HG02943 (cell line): ENCODE results near the gene PSMD1.

Experiments
- ATAC-seq: cut with Tn5 transposase; IDR thresholded peaks from one replicate; pipeline ENCODE4 v1.9.1; 2021; ENCODE audit warnings: mild to moderate bottlenecking, low read depth, moderate library complexity; ENCODE audit not compliant: unreplicated experiment

PSMD1 gene

DNA sequence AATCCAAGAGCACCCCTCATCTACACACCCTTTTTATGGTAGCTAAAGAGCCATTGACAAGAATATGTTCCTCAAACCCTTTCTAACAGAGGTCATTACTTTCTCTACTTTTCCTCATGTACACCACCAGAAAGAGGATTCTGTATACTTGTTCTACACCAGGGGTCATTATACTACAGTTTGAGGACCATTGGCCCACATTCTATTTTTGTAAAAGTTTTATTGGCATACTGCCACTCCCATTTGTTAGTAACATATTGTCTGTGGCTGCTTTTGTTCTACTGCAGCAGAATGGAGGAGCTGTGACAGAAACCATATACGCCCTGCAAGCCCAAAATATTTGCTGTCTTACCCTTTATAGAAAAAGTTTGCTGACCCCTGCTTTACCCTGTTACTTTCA lies 53.9 kb downstream of the PSMD1 start:
- no peak for ATAC-seq

DNA sequence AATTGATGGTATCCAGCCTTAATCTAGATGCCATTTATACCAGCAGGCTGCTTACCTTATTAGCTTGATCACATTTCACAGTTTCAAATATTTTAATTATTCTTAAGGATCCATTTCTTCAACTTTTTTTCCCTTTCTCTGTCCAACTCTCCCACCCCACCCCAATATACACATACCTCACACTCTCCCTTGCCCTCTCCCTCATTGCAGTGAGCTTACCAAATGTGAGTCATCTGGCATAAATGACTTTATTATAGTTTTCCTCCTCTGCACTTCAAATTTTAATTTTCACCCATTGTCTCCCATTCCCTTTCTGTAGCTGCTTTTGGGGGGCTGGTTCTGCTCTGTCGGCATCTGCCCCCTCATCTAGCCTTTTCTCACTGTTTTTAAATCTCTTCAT lies 55.3 kb downstream of the PSMD1 start:
- ATAC-seq = no peak

DNA sequence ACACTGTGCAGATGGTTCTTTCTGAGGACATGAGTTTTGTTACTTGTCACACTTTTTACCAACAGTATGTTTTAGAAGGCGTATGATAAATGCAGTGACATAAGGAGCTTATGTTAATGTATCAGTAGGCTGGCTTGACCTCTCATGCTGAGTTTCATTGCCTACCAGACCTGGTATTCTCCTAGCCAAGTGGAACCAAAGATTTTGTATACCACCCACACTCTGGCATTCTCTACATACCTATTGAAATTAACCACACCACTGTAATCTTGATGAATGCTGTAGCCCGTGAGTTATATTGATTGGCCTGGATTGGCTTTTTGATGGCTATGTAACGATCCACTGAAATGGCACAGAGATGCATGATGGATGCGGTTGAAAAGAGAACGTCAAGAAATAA lies 56.8 kb downstream of the PSMD1 start:
- no peak for ATAC-seq

DNA sequence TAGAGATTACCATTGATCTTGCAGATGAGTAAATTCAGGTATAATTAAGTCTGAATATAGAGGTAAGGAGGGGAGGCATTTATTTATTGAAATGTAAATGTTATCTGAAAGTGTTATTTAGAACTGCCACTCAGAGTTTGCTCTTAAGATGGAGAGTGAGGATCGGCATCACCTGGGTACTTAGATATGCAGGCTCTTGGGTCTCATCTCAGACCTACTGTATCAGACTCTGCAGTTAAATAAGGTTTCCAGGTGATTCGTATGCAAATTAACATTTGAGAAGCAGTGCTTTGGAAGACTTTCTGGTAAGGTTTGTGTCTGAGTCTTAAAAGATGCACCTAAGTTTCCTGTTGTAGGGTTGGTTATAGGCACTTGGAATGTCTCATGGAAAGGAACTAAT lies 59.0 kb downstream of the PSMD1 start:
- no peak for ATAC-seq

DNA sequence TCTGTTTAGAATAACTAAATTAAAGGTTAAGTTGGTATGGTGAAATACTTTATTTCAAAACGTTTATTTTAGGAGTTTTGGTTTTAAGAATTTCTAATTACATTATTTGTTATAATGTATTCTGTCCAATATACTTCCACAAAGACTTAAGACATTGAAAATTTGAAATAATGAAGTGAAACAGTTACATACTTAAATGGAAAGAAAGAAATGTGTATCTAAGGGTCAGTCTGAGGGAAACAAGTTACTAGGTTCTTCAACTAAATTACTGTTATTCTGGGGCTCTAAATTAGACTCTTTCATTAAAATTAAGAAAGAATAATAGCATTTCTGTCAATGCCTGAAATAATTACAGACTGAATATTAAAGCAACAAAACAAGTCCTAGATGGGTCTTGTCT lies 60.5 kb downstream of the PSMD1 start:
- no peak for ATAC-seq

DNA sequence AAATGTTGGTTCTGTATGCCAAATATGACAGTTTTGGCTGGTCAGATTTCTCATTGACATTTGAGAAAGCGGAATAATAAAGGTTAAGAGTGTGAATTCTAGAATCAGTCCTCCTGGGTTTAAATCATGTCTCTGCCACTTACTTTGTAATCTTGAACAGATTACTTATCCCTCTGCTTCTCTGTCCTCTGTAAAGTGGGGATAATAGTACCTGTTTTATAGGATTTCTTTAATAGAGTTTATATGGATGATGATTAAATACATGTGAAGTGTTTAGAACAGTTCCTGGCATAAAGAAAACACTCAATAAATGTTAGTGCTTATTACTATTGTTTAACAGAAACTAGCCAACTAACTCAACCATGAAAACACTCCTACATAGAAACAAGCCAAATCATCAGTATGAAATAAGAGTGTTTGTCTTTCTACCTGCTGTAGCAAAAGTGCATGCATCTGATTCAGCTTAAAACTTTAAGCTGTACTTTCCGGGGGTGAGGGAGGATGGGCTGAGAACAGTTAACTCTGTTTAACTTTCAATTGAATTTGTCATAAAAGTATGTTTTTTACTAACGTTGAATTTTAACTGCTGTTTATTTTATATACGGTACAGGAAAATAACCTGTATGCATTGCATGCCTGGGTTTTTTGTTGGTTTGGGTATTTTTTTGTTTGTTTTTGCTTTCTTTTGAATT lies 61.4 kb downstream of the PSMD1 start:
- ATAC-seq = no peak

DNA sequence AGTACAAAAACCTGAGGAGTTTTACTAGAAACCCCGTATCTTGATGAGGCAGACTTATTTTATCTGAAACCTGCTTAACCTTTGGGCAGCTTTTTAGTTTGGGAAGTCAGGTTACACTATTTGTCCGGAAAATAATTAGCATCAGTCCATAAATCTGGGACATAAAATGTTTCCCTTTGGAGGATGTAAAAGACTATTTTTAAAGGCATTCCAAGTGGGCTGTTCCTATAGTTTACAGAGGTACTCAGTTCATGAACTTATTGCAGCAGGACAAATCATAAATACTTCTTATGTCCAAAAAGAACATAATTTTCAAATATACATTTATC lies 61.9 kb downstream of the PSMD1 start:
- no peak for ATAC-seq

DNA sequence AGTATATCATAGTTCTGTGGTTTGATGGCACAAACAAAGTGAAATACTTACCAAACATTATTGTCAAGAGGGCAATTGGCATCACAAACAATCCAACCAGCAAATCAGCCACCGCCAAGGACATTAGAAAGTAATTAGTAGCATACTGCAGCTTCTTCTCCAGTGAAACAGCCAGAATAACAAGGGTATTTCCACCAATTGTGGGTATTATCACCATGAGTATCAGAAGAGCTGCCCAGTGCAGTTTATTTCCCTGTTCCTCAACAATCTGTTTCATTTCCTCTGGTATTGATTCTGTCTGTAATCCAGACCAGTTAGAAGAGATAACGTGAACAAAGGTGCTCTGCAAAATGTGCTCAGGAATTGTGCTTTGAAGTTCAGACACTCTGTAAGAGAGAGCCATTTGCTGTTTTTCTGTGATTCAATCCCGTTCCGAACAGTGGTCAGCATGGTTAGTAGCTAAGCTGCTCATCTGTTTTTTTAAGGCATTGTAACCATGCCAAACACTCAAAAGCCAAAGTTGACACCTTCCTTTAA lies 66.8 kb downstream of the PSMD1 start:
- no peak for ATAC-seq

DNA sequence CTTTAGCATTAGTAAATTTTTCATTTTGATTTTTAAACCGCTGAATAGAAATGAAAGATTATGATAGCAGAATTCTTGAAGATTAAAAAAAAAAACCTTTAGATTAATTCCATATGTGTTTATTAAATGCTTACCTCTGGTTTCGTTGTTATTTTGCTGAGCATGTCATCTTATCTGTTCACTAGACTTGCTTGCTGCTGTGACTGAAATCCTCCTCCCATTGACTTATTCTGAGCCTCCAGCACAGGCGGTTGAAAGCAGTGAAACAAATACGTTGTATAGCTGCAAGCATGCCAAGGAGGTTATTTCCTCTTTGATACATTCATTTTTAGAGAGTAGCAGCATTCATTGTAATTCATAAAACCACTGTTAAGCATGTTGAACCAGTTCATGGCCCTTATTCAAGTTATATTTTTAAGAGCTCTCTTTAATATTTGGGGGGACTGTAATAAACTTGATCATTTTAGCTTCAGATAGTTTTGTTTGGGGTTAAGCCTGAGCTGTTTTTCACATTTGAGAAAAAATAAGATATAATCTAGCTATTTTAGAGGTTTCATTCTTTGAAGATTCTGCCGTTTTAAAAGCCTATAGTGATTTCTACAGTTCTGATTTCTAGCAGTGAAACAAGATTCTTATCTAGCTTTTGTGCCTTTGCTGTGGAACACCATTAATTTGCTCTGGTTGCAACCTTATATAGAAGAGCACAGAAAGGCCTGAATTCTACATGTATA lies 68.3 kb downstream of the PSMD1 start, which contains the start of gene HTR2B:
Gene HTR2B (minus strand): TSS at position 205 of the 731 bp plus-strand sequence. CDS start 1,278 bp downstream, outside the sequence.
- ATAC-seq = no peak

DNA sequence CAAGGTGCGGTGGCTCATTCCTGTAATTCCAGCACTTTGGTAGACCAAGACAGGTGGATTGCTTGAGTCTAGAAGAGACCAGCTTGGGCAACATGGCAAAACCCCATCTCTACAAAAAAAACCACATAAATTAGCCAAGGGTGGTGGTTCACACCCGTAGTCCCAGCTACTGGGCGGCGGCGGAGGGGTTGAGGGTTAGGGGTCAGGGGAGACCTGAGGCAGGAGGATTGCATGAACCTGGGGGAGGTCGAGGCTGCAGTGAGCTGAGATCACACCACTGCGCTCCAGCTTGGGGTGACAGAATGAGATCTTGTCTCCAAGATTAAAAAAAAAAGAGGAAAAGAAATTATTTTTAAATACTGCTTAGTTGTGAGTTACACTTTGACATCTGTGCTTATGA lies 69.5 kb downstream of the PSMD1 start:
- no peak for ATAC-seq

DNA sequence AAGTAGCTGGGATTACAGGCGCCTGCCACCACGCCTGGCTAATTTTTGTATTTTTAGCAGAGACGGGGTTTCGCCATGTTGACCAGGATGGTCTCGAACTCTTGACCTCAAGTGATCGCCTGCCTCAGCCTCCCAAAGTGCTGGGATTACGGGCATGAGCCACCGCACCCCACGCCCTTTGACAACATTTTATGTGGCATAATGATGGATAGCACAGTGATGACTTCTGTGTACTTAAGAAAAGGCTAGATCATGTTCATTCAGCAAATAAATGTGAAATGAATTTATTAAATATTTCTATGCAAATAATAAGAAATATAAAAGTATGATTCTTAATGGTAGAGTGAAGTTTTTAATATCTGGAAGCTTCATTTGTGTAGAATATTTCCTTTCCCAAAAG lies 70.8 kb downstream of the PSMD1 start:
- no peak for ATAC-seq

DNA sequence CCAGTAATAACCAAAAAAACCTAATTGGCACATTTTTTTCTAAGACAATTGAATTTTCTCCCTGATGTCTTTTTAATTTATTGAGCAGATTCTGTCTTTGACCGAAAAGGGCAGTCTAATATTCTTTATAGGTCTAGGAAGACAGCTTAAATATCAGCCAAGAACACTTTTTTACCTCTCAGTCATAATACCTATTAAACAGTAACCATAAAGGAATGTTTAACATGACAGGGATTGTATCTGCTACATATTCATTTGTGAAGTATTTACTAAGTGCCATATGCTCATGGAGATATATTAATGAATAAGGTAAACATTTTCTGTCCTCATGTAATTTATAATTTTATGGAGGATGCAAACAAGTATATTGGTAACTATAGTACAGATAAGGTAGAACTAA lies 71.3 kb downstream of the PSMD1 start:
- no peak for ATAC-seq

DNA sequence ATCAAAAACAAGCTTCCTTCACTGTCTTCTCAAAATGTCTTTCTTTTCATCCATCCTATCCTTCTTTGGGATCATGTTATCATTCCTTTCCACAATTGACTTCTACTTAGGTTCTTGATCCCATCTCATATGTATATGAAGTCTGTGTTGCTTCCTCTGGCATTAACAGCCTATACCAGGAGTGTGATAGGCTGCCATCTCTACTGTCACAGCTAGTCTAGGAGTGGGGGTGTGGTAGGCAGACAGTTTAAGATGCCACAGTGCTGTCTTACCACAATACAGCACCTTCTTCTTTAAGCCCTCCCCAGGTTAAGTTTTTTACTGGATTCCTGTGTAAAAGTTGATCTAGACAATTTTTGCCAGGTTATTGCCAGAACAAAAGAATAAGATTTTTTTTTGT lies 71.9 kb downstream of the PSMD1 start:
- no peak for ATAC-seq

DNA sequence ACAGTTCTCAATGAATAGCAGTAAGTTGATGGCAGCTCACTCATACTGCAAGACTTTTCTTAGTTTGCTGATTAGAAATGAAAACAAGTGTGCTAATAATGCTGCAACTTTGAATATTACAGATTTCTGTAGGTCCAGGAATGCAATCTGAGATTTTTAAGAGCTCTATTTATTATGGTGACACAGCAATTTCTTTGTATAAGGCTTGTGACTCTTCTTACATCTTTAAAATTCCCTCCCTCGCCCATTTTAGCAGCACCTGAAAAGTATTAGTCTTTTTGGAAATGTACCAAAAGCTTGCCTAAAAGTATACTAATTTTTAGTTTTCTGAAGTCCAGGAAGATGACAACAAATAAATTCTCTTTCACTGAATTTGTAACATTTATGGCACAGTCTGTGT lies 72.5 kb downstream of the PSMD1 start:
- ATAC-seq = no peak

DNA sequence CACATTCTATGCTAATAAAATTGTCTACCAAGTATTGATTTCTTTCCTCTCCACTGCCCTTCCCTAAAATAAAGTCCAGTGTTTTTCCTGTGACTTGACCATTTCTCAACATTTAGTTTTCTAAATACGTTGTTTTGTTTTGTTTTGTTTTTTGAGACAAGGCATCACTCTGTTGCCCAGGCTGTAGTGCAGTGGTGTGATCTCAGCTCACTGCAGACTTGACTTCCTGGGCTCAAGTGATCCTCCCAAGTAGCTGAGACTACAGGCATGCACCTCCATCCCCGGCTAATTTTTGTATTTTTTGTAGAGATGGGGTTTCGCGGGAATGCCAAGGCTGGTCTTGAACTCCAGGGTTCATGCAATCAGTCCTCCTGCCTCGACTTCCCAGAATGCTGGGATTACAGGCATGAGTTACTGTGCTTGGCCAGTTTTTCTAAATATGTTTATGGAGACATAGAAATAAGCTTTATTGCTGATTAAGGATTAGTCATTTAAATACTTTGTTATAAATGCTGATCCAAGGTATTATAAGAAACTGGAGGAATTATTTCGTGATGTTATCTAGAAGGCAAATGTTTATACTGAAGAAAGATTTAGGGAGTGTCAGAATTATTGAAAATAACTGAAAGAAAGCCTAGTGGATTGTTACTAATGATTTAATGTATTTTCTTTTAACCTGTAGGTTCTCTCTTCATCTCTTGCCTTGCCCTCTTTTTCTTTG lies 73.8 kb downstream of the PSMD1 start:
- no peak for ATAC-seq

DNA sequence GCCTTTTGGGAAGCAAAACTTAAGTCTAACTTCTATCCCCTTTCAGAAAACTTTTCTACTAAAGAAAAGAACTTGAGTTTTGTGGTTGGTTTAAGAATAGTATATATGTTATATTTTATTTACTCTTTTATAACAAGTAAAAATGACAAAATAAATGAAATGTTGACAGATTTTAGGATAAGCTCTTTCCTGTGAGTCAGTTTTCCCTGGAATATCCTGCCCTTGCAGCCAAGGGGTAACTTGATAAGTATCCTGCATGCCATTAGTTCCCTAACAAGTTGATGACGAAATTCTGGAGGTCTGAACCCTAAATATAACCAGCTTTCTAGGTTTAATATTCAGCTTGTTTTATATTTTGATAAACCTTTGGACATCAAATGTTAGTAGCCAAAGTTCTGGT lies 75.5 kb downstream of the PSMD1 start:
- ATAC-seq = no peak

DNA sequence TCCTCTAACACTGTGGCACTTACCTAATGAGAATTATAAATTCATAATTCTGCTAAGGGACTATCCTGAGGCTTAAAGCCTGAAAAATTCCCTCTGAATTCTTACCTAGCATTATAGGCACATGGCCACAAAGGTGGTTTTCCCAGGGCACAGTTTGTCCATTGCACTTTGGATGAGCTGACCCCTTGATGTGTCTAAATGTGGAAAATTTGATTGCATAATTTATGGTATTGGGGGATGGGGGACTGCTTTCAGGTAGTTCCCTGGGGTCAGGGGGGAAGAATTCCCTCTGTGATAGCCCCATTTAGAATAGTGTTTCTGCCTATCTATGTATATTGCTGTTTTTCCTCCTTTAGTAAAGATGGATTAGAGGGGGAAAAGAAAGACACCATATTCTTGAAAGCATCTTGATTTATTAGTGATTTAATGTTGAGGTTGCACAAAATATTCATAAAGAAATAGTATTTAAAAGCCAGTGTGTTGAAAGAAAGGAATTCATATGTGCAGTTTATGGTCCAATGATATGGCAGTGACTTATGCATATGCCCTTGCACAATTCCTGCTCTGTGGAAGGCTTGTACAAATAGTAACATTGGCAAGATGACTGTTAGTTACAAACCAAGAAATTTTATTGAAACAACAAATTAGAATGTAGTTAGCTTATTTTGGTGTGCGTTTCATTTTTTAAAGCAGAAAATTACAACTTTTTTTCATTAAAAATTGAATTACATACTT lies 76.9 kb downstream of the PSMD1 start:
- ATAC-seq = no peak

DNA sequence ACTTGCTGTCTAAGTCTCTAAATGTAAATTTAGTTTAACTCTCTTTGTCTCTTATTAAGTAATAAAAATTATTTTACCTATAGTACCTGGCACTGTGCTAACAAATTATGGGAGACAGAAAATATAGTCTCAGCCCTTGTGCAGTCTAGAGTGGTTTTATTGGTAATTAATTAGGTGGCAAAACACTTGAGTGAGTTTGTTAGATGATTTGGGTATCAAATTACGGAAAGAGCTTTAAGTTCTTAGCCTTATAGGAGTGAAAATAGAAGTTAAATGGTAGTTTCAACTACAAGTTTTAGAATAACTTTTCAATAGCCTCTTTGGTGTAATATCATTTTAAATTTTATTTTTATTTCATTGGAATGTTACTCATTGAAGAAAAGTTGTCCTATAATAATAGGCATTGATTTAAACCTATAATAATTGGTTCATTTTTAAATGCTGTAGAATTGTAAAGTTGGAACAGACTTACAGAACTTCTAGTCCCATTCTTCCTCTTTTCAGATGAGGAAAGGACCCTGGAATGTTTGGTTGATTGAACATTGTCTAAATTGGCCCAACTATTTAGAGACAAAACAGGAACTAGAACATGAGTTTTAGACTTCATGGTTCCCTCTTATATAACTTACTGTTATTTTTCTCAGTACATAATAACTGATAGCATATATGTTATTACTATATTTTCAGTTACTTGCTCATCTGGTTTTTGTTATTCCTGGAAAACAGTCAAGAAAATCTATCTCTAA lies 78.4 kb downstream of the PSMD1 start:
- ATAC-seq = no peak

DNA sequence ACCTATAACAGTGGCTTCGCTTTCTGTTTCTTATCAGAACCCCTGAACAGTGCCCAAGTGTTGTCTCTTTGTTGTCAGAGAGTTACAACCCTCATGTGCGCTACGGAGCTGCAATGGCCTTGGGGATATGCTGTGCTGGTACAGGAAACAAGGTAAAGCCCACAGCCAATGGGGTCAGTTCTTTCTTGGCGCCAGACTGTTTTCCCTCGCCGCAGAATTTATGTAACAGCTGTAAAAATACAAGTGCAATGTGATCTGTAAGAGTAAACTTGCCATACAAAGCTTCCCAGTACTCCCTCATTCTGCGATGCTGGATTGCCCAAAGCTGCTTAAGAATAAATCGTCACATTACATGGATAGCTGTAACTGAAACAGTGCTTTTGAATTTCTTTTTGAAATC lies 82.0 kb downstream of the PSMD1 start:
- ATAC-seq = no peak

DNA sequence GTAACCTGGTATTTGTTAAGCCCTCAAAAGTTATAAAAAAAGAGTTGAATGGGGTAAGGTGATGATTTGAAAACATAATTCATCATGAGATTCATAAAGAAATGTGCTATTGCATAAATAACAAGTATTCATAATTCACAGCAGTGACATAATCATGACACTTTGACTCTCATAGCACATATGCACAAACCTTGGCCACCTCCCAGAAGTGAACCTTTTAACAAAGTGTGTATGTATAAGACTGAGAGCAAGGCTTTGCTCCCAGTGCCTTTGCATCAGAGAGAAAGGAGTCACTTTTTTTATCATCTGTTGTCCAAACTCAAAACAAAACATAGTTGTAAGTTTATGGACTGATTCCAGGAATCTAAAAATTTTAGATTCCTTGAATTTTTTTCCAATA lies 83.1 kb downstream of the PSMD1 start:
- no peak for ATAC-seq
